Skeletal muscle satellite cell (primary cell): ENCODE measurements around the gene DEK.
"Not testable (repeated sequence)": the region's sequence is repeated elsewhere in the genome, so short reads cannot be mapped to it uniquely, and the experiment has no call there.

Experiments
- H3K27me3 ChIP-seq: 2 replicates; pipeline ENCODE4 v1.7.0; 2013; ENCODE audit warnings: low read length; ENCODE audit not compliant: control insufficient read depth, insufficient read depth
- H3K36me3 ChIP-seq: 2 replicates; pipeline ENCODE4 v1.7.0; 2013; ENCODE audit warnings: mild to moderate bottlenecking, control low read depth, low read length; ENCODE audit not compliant: insufficient read depth
- H3K4me1 ChIP-seq: 2 replicates; pipeline ENCODE4 v1.7.0; 2013; ENCODE audit warnings: low read length; ENCODE audit not compliant: control insufficient read depth, insufficient read depth
- H3K4me2 ChIP-seq: 2 replicates; pipeline ENCODE4 v1.7.0; 2013; ENCODE audit warnings: mild to moderate bottlenecking, low read length
- H3K4me3 ChIP-seq: 2 replicates; pipeline ENCODE4 v1.7.0; 2013; ENCODE audit warnings: low read length
- H3K9ac ChIP-seq: 2 replicates; pipeline ENCODE4 v1.7.0; 2013; ENCODE audit warnings: mild to moderate bottlenecking, low read depth, low read length, moderate library complexity
- H3K9me3 ChIP-seq: replicated peaks from 2 replicates; pipeline ENCODE4 v1.7.0; 2013; ENCODE audit warnings: mild to moderate bottlenecking, control low read depth, low read length

DEK gene

GRCh38 chr6:18231856-18232255 is 32.5 kb downstream of the DEK start:
- H3K4me3 ChIP-seq, H3K4me2 ChIP-seq, H3K4me1 ChIP-seq, H3K9ac ChIP-seq, H3K27me3 ChIP-seq, H3K9me3 ChIP-seq: not testable (repeated sequence)
- H3K36me3 ChIP-seq = peaks cover 33% of the 10 kb centered on the region

- H3K9ac ChIP-seq, H3K27me3 ChIP-seq, H3K4me3 ChIP-seq, H3K4me2 ChIP-seq, H3K9me3 ChIP-seq, H3K4me1 ChIP-seq: not testable (repeated sequence)
- peaks cover 30% of the 10 kb centered on the region for H3K36me3 ChIP-seq
Observed at GRCh38 chr6:18228590-18228989, 35.7 kb downstream of the DEK start.

- not testable (repeated sequence) for H3K9ac ChIP-seq, H3K4me1 ChIP-seq, H3K4me2 ChIP-seq, H3K9me3 ChIP-seq, H3K27me3 ChIP-seq, H3K4me3 ChIP-seq
- peaks cover 42% of the 10 kb centered on the region for H3K36me3 ChIP-seq
Observed at GRCh38 chr6:18227166-18227565, 37.2 kb downstream of the DEK start.

- peaks cover 48% of the 10 kb centered on the region for H3K36me3 ChIP-seq
- not testable (repeated sequence) for H3K4me2 ChIP-seq, H3K9ac ChIP-seq, H3K4me1 ChIP-seq, H3K4me3 ChIP-seq, H3K9me3 ChIP-seq, H3K27me3 ChIP-seq
Observed at GRCh38 chr6:18226451-18227105, 37.8 kb downstream of the DEK start.

- no peak overlapping the region for H3K4me2 ChIP-seq
- H3K36me3 ChIP-seq = peaks cover 41% of the 10 kb centered on the region
- H3K4me3 ChIP-seq = no peak overlapping the region
- peaks cover 8% of the 10 kb centered on the region for H3K4me1 ChIP-seq
- no peaks in the 10 kb centered on the region for H3K27me3 ChIP-seq
- H3K9me3 ChIP-seq = no peaks in the 10 kb centered on the region
- no peak overlapping the region for H3K9ac ChIP-seq
Observed at GRCh38 chr6:18221288-18221615, 43.1 kb downstream of the DEK start.

GRCh38 chr6:18219591-18219990 is 44.7 kb downstream of the DEK start:
- Histone ChIP-seq H3K9ac (no peak overlapping the region), H3K4me2 (no peak overlapping the region), H3K9me3 (no peaks in the 10 kb centered on the region), H3K36me3 (peaks cover 36% of the 10 kb centered on the region), H3K4me1 (peaks cover 10% of the 10 kb centered on the region), H3K4me3 (no peak overlapping the region), H3K27me3 (no peaks in the 10 kb centered on the region)

GRCh38 chr6:18218233-18218632 is 46.1 kb downstream of the DEK start:
- Histone ChIP-seq H3K36me3 (peaks cover 28% of the 10 kb centered on the region), H3K27me3 (no peaks in the 10 kb centered on the region), H3K4me3 (no peak overlapping the region), H3K9ac (no peak overlapping the region), H3K9me3 (no peaks in the 10 kb centered on the region), H3K4me2 (no peak overlapping the region), H3K4me1 (peaks cover 10% of the 10 kb centered on the region)

- no peak overlapping the region for H3K9ac ChIP-seq
- H3K36me3 ChIP-seq = peaks cover 13% of the 10 kb centered on the region
- peaks cover 10% of the 10 kb centered on the region for H3K4me1 ChIP-seq
- peak overlapping the region; percentile 17 for H3K4me2 ChIP-seq
- no peaks in the 10 kb centered on the region for H3K9me3 ChIP-seq
- H3K27me3 ChIP-seq = no peaks in the 10 kb centered on the region
- H3K4me3 ChIP-seq = no peak overlapping the region
Observed at GRCh38 chr6:18216411-18216810, 47.9 kb downstream of the DEK start.

- Histone ChIP-seq H3K9me3 (no peaks in the 10 kb centered on the region), H3K4me3 (no peak overlapping the region), H3K27me3 (no peaks in the 10 kb centered on the region), H3K4me1 (peaks cover 10% of the 10 kb centered on the region), H3K9ac (no peak overlapping the region), H3K36me3 (peaks cover 10% of the 10 kb centered on the region), H3K4me2 (no peak overlapping the region)
Observed at GRCh38 chr6:18215436-18215835, 48.9 kb downstream of the DEK start.

- Histone ChIP-seq H3K9me3 (no peaks in the 10 kb centered on the region), H3K4me1 (peaks cover 10% of the 10 kb centered on the region), H3K4me2 (no peak overlapping the region), H3K27me3 (no peaks in the 10 kb centered on the region), H3K9ac (no peak overlapping the region), H3K36me3 (peaks cover 10% of the 10 kb centered on the region), H3K4me3 (no peak overlapping the region)
Observed at GRCh38 chr6:18214003-18214402, 50.3 kb downstream of the DEK start.

- Histone ChIP-seq H3K9ac (no peak overlapping the region), H3K27me3 (no peaks in the 10 kb centered on the region), H3K9me3 (no peaks in the 10 kb centered on the region), H3K36me3 (peaks cover 10% of the 10 kb centered on the region), H3K4me3 (no peak overlapping the region), H3K4me2 (no peak overlapping the region), H3K4me1 (peaks cover 10% of the 10 kb centered on the region)
Observed at GRCh38 chr6:18213439-18213838, 50.9 kb downstream of the DEK start.

- Histone ChIP-seq H3K9ac (no peak overlapping the region), H3K9me3 (no peaks in the 10 kb centered on the region), H3K4me2 (no peak overlapping the region), H3K4me1 (peaks cover 10% of the 10 kb centered on the region), H3K27me3 (no peaks in the 10 kb centered on the region), H3K4me3 (no peak overlapping the region), H3K36me3 (peaks cover 8% of the 10 kb centered on the region)
Observed at GRCh38 chr6:18212231-18212630, 52.1 kb downstream of the DEK start.
